Renal pelvis (tissue), 4 donors: ENCODE measurements around the gene PCSK4. TPM values are rescaled to one million over a fixed set of nuclear protein-coding genes. Genes with fewer than 3 reads are reported as not detected.
"Not testable (repeated sequence)": the region's sequence is repeated elsewhere in the genome, so short reads cannot be mapped to it uniquely, and the experiment has no call there.

ENCODE experiments used
- DNase-seq: peaks from one replicate; pipeline ENCODE4 v3.0.0-alpha.2; 2013
- polyA plus RNA-seq, 3 donors: library from polyadenylated mRNA; unstranded; fragments of 120-200 nt; gene quantifications; one replicate each; pipeline ENCODE4 v1.2.1, GENCODE V29; 2013; ENCODE audit not compliant: insufficient read length in 3 of 3

PCSK4 gene
- polyA plus RNA-seq, 3 donors, result 8.2 to 9.8 (median 8.6) TPM

GRCh38 chr19:1523412-1524286, 33.5 kb upstream of the PCSK4 start, which contains the start of gene PLK5:
Gene PLK5 (plus strand): TSS chr19:1524077. CDS start chr19:1526997, 2,920 bp downstream.
- DNase-seq, result no peak

GRCh38 chr19:1522838-1523237, 32.7 kb upstream of the PCSK4 start:
- no peak for DNase-seq

GRCh38 chr19:1522061-1522460, 31.9 kb upstream of the PCSK4 start:
- DNase-seq, result no peak

GRCh38 chr19:1521636-1522035, 31.5 kb upstream of the PCSK4 start:
- no peak for DNase-seq

GRCh38 chr19:1520203-1520780, 30.1 kb upstream of the PCSK4 start:
- no peak for DNase-seq

- not testable (repeated sequence) for DNase-seq
These were observed 29.7 kb upstream of the PCSK4 start for GRCh38 chr19:1519802-1520201.

GRCh38 chr19:1518471-1518870, 28.3 kb upstream of the PCSK4 start:
- DNase-seq, result no peak

- no peak for DNase-seq
These were observed 26.2 kb upstream of the PCSK4 start for GRCh38 chr19:1516395-1516753.

GRCh38 chr19:1514986-1515721, 25.0 kb upstream of the PCSK4 start:
- no peak for DNase-seq

- no peak for DNase-seq
These were observed 24.1 kb upstream of the PCSK4 start for GRCh38 chr19:1514295-1514661.

GRCh38 chr19:1513499-1514294, 23.5 kb upstream of the PCSK4 start:
- no peak for DNase-seq

- no peak for DNase-seq
These were observed 22.7 kb upstream of the PCSK4 start, which contains the start of gene ADAMTSL5 for GRCh38 chr19:1512671-1513498. Gene ADAMTSL5 (minus strand): TSS chr19:1513019. CDS start chr19:1510943, 2,076 bp downstream.

GRCh38 chr19:1511318-1512317, 21.5 kb upstream of the PCSK4 start:
- DNase-seq, result no peak

GRCh38 chr19:1510807-1511206, 20.7 kb upstream of the PCSK4 start:
- DNase-seq, result no peak

GRCh38 chr19:1510442-1510806, 20.3 kb upstream of the PCSK4 start:
- no peak for DNase-seq

GRCh38 chr19:1509602-1510441, 19.7 kb upstream of the PCSK4 start:
- no peak for DNase-seq

GRCh38 chr19:1508507-1508856, 18.3 kb upstream of the PCSK4 start:
- no peak for DNase-seq

GRCh38 chr19:1507763-1508506, 17.8 kb upstream of the PCSK4 start:
- peak; percentile 95 for DNase-seq
